T-cell (primary cell): ENCODE results near the gene ABCC3. TPM values are rescaled to one million over a fixed set of nuclear protein-coding genes. Genes with fewer than 3 reads are reported as not detected.
A peak's percentile ranks its signal among the peaks of the same experiment; 100 is the strongest.
"Not testable (repeated sequence)": the region's sequence is repeated elsewhere in the genome, so short reads cannot be mapped to it uniquely, and the experiment has no call there.

Experiments
- ATAC-seq, 4 experiments: fragments of 200-7000 bp in 3 of 4; fragments of 150-1000 bp in 1 of 4; cut with Tn5 transposase; replicated peaks in 1 of 4; 1 replicate in 3 of 4; 2 replicates in 1 of 4; pipeline ENCODE4 v1.10.0; 2021; ENCODE audit warnings: moderate library complexity in 3 of 4, mild to moderate bottlenecking in 2 of 4, moderate number of reproducible peaks in 1 of 4
- CTCF ChIA-PET, 2 donors: fragments of 300-600 bp; sonication (Branson Sonifier 250); formaldehyde crosslinking; loops; one replicate each; lab custom pipeline; 2022; ENCODE audit warnings: antibody characterized with exemption in 2 of 2; lab: Charles Lee
- POLR2A ChIA-PET, 2 donors: fragments of 300-600 bp; sonication (Branson Sonifier 250); formaldehyde crosslinking; loops; one replicate each; lab custom pipeline; 2022; ENCODE audit warnings: antibody characterized with exemption in 2 of 2; lab: Charles Lee
- DNase-seq, 35 experiments: peaks; one replicate each; pipeline versions ENCODE4 v3.0.0 to v3.0.0-alpha.2; 2013 to 2023
- H3K27ac ChIP-seq: one replicate; pipeline ENCODE4 v1.5.1; 2013; ENCODE audit warnings: low read length
- H3K27me3 ChIP-seq, 2 experiments: replicated peaks in 1 of 2; 1 replicate in 1 of 2; 2 replicates in 1 of 2; pipeline versions ENCODE4 v1.6.1 to v1.7.0; 2013; ENCODE audit warnings: low read length in 1 of 2, mixed read lengths in 1 of 2; ENCODE audit not compliant: control insufficient read depth in 2 of 2, insufficient read depth in 2 of 2; ENCODE audit errors: extremely low read depth in 1 of 2
- H3K36me3 ChIP-seq, 2 donors: 1 replicate in 1 of 2; 2 replicates in 1 of 2; pipeline versions ENCODE4 v1.6.1 to v1.7.0; 2013; ENCODE audit warnings: low read length in 1 of 2; ENCODE audit not compliant: control insufficient read depth in 2 of 2, insufficient read depth in 1 of 2; ENCODE audit errors: extremely low read depth in 1 of 2
- H3K4me1 ChIP-seq, 2 experiments: 1 replicate in 1 of 2; 2 replicates in 1 of 2; pipeline versions ENCODE4 v1.6.1 to v1.7.0; 2013; ENCODE audit warnings: low read length in 2 of 2, mixed read lengths in 1 of 2; ENCODE audit not compliant: insufficient read depth in 2 of 2, control insufficient read depth in 1 of 2; ENCODE audit errors: extremely low read depth in 1 of 2
- H3K4me3 ChIP-seq, 2 donors: 1 replicate in 1 of 2; 2 replicates in 1 of 2; pipeline versions ENCODE4 v1.5.1 to v1.7.0; 2013; ENCODE audit warnings: mild to moderate bottlenecking in 2 of 2, low read length in 1 of 2, moderate library complexity in 1 of 2; ENCODE audit not compliant: control insufficient read depth in 1 of 2; ENCODE audit errors: extremely low read depth in 1 of 2
- H3K9me3 ChIP-seq: 2 replicates; pipeline ENCODE4 v1.7.0; 2013
- H3K27ac Mint-ChIP-seq, 2 donors: one replicate each; pipeline ENCODE4 v1.8.0; 2020 to 2021; ENCODE audit warnings: mild to moderate bottlenecking in 2 of 2, mixed read lengths in 2 of 2
- H3K27me3 Mint-ChIP-seq, 2 donors: one replicate each; pipeline ENCODE4 v1.8.0; 2021 to 2022; ENCODE audit warnings: mixed read lengths in 2 of 2
- H3K36me3 Mint-ChIP-seq: one replicate; pipeline ENCODE4 v1.8.0; 2021; ENCODE audit warnings: mixed read lengths
- H3K4me1 Mint-ChIP-seq, 3 donors: one replicate each; pipeline ENCODE4 v1.8.0; 2020 to 2022; ENCODE audit warnings: mixed read lengths in 3 of 3, mild to moderate bottlenecking in 1 of 3
- H3K4me3 Mint-ChIP-seq, 3 donors: one replicate each; pipeline ENCODE4 v1.8.0; 2020 to 2022; ENCODE audit warnings: mild to moderate bottlenecking in 3 of 3, mixed read lengths in 3 of 3, moderate library complexity in 3 of 3
- H3K9me3 Mint-ChIP-seq, 3 donors: one replicate each; pipeline ENCODE4 v1.8.0; 2020 to 2022; ENCODE audit warnings: mixed read lengths in 3 of 3
- WGBS: methylation state at CpG from one replicate; pipeline ENCODE4 v1.1.5; 2013; ENCODE audit warnings: missing lambda C conversion rate; ENCODE audit not compliant: insufficient coverage; 5-methylcytosine and 5-hydroxymethylcytosine counted together
- total RNA-seq, 35 experiments: library from RNA in 6 of 35; stranded (reverse) in 6 of 35; fragments of 120-200 nt in 1 of 35; gene quantifications; one replicate each; pipeline versions ENCODE4 v1.2.1 to v1.2.4 and lab custom pipeline; 2013 to 2026

The ABCC3 gene
- total RNA-seq, 5 donors from 2014 or later (not counting 1 experiment from before 2014, with no cell fraction given): 0.75 to 2.2 (median 1.5) TPM; not detected in 1

- H3K36me3 ChIP-seq: peaks cover 0 to 6% of the 10 kb centered on the region in 2 donors
- ATAC-seq (no peak), DNase-seq (no peak)
- H3K27me3 ChIP-seq: no peaks in the 10 kb centered on the region
- no peak overlapping the region for H3K4me3 ChIP-seq
- WGBS: no CpG with 5 or more reads among the region's 3 CpGs
- CTCF ChIA-PET: interaction anchor here in 1 of 2 donors (0.7 kb wide), 1 partner anchor 22 kb away, joined by 6 read pairs; no protein-coding TSS in a partner anchor
- H3K27ac ChIP-seq: no peak overlapping the region
- peak overlapping the region in 2 of 3 donors; percentile 55 to 96 for H3K4me3 Mint-ChIP-seq
- no peaks in the 10 kb centered on the region for H3K9me3 ChIP-seq
- peaks cover 13% of the 10 kb centered on the region for H3K36me3 Mint-ChIP-seq
- peaks cover 61 to 70% (median 63%) of the 10 kb centered on the region in 3 donors for H3K4me1 Mint-ChIP-seq
- no peaks in the 10 kb centered on the region for H3K27me3 Mint-ChIP-seq
- no peak overlapping the region for H3K27ac Mint-ChIP-seq
- H3K9me3 Mint-ChIP-seq: no peaks in the 10 kb centered on the region
- POLR2A ChIA-PET: interaction anchor here (0.7 to 1.0 kb wide), 2 partner anchors 13 to 243 kb away, joined by 4 to 9 read pairs; no protein-coding TSS in a partner anchor
- H3K4me1 ChIP-seq: peaks cover 34 to 51% of the 10 kb centered on the region in 2 experiments
Observed at GRCh38 chr17:50722746-50723145, 88.1 kb downstream of the ABCC3 start.

GRCh38 chr17:50724622-50725021 lies 89.9 kb downstream of the ABCC3 start:
- peak overlapping the region in 1 of 3 donors; percentile 21 for H3K4me3 Mint-ChIP-seq
- H3K36me3 Mint-ChIP-seq: peaks cover 13% of the 10 kb centered on the region
- not testable (repeated sequence) for DNase-seq, H3K9me3 Mint-ChIP-seq, H3K4me3 ChIP-seq, H3K27me3 Mint-ChIP-seq, H3K27ac Mint-ChIP-seq, H3K27me3 ChIP-seq, H3K9me3 ChIP-seq, H3K27ac ChIP-seq, ATAC-seq, H3K36me3 ChIP-seq
- ChIA-PET POLR2A (interaction anchor here in 1 of 2 donors (0.6 kb wide), 2 partner anchors 55 to 522 kb away, joined by 3 read pairs; no protein-coding TSS in a partner anchor), CTCF (interaction anchor here in 1 of 2 donors (0.6 kb wide), 1 partner anchor 1409 kb away, joined by 4 read pairs; no protein-coding TSS in a partner anchor)
- WGBS: no CpG with 5 or more reads among the region's 6 CpGs
- peaks cover 34 to 53% of the 10 kb centered on the region in 2 experiments for H3K4me1 ChIP-seq
- peaks cover 73 to 84% (median 74%) of the 10 kb centered on the region in 3 donors for H3K4me1 Mint-ChIP-seq

- DNase-seq (no peak), ATAC-seq (no peak)
- Histone ChIP-seq H3K4me3 (no peak overlapping the region), H3K4me1 (peaks cover 28 to 64% of the 10 kb centered on the region in 2 experiments), H3K27me3 (no peaks in the 10 kb centered on the region), H3K9me3 (no peaks in the 10 kb centered on the region), H3K27ac (no peak overlapping the region), H3K36me3 (peaks cover 0 to 6% of the 10 kb centered on the region in 2 donors)
- 84% methylated on average over 5 of the region's 12 CpGs for WGBS
- Mint-ChIP-seq H3K4me1 (peaks cover 75 to 81% (median 80%) of the 10 kb centered on the region in 3 donors), H3K27ac (no peak overlapping the region), H3K9me3 (no peaks in the 10 kb centered on the region), H3K4me3 (peak overlapping the region in 1 of 3 donors; percentile 46), H3K36me3 (peaks cover 13% of the 10 kb centered on the region), H3K27me3 (no peaks in the 10 kb centered on the region)
- POLR2A ChIA-PET: interaction anchor here in 1 of 2 donors (0.6 kb wide), 2 partner anchors 9 to 248 kb away, joined by 8 to 9 read pairs; no protein-coding TSS in a partner anchor
- CTCF ChIA-PET: interaction anchor here in 1 of 2 donors (0.6 kb wide), 1 partner anchor 56 kb away, joined by 3 read pairs; no protein-coding TSS in a partner anchor
Observed at GRCh38 chr17:50725769-50726655, 91.3 kb downstream of the ABCC3 start.

- WGBS: no CpG with 5 or more reads among the region's 2 CpGs
- Histone ChIP-seq H3K27me3 (no peaks in the 10 kb centered on the region), H3K9me3 (no peaks in the 10 kb centered on the region), H3K4me3 (no peak overlapping the region), H3K4me1 (peaks cover 11 to 73% of the 10 kb centered on the region in 2 experiments), H3K27ac (no peak overlapping the region), H3K36me3 (peaks cover 0 to 6% of the 10 kb centered on the region in 2 donors)
- Mint-ChIP-seq H3K27me3 (no peaks in the 10 kb centered on the region), H3K27ac (no peak overlapping the region), H3K4me1 (peaks cover 73 to 82% (median 80%) of the 10 kb centered on the region in 3 donors), H3K9me3 (no peaks in the 10 kb centered on the region), H3K36me3 (peaks cover 7% of the 10 kb centered on the region), H3K4me3 (peak overlapping the region in 1 of 3 donors; percentile 28)
- ATAC-seq (no peak), DNase-seq (no peak)
- POLR2A ChIA-PET: interaction anchor here in 1 of 2 donors (0.7 kb wide), 1 partner anchor 10 kb away, joined by 3 read pairs; no protein-coding TSS in a partner anchor
- CTCF ChIA-PET: interaction anchor here in 1 of 2 donors (0.7 kb wide), 3 partner anchors 14 to 328 kb away, joined by 3 to 4 read pairs (median 4); no protein-coding TSS in a partner anchor
Observed at GRCh38 chr17:50728112-50728429, 93.4 kb downstream of the ABCC3 start.

- WGBS: no CpG with 5 or more reads among the region's 5 CpGs
- DNase-seq: no peak
- Mint-ChIP-seq H3K9me3 (no peaks in the 10 kb centered on the region), H3K4me1 (peaks cover 66 to 75% (median 73%) of the 10 kb centered on the region in 3 donors), H3K4me3 (peak overlapping the region in 1 of 3 donors; percentile 28), H3K27ac (no peak overlapping the region), H3K36me3 (peaks cover 7% of the 10 kb centered on the region), H3K27me3 (no peaks in the 10 kb centered on the region)
- Histone ChIP-seq H3K9me3 (no peaks in the 10 kb centered on the region), H3K36me3 (peaks cover 0 to 2% of the 10 kb centered on the region in 2 donors), H3K27me3 (no peaks in the 10 kb centered on the region), H3K27ac (no peak overlapping the region), H3K4me3 (no peak overlapping the region), H3K4me1 (peaks cover 10 to 66% of the 10 kb centered on the region in 2 experiments)
- CTCF ChIA-PET: no interaction called here
- POLR2A ChIA-PET: no interaction called here
- no peak for ATAC-seq
Observed at GRCh38 chr17:50728881-50729765, 94.4 kb downstream of the ABCC3 start.
